ENCODE measurements around the gene NT5C3A. TPM values are rescaled to one million over a fixed set of nuclear protein-coding genes. Genes with fewer than 3 reads are reported as not detected.
"Not testable (repeated sequence)": the region's sequence is repeated elsewhere in the genome, so short reads cannot be mapped to it uniquely, and the experiment has no call there.

The NT5C3A gene
- total RNA-seq, 1 experiment from 2014 or later = 30.6 TPM

GRCh38 chr7:32979902-32980301 lies 82.7 kb downstream of the NT5C3A start:
- not testable (repeated sequence) for DNase-seq (ENCODE audit: low spot score)

DNA sequence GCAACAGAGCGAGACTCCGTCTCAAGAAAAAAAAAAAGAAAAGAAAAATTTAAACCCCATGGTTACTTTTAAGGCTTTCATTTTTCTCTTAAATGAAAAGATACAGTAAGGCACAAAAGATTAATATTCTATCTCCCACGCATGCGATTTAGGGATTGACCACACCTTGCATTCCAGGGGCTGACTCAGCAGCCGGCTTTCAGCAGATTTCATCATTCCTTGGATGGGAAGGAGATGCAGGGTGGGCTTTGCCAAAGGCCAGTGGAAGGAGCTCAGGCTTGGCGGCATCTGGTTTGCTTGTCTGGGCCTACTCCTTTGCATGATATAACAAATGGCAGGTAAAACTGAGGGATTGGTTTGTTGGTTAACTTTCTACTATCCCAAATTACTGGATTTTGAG lies 83.3 kb downstream of the NT5C3A start:
- DNase-seq (ENCODE audit: low spot score) = not testable (repeated sequence)

DNA sequence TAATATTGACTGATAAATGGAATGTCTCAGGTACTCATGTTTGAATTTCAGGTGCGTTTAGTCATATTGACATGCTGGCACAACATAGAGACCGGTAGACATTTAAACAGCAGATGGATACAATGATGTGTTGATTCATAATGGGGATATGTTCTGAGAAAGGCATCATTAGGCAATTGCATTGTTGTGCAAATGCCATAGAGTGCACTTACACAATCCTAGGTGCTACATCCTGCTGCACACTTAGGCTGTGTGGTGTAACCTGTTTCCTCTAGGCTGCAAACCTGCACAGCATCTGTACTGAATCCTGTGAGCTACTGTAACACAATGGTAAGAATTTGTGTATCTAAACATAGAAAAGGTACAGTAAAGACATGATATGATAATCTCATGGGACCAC lies 85.4 kb downstream of the NT5C3A start:
- DNase-seq (ENCODE audit: low spot score) = not testable (repeated sequence)

DNA sequence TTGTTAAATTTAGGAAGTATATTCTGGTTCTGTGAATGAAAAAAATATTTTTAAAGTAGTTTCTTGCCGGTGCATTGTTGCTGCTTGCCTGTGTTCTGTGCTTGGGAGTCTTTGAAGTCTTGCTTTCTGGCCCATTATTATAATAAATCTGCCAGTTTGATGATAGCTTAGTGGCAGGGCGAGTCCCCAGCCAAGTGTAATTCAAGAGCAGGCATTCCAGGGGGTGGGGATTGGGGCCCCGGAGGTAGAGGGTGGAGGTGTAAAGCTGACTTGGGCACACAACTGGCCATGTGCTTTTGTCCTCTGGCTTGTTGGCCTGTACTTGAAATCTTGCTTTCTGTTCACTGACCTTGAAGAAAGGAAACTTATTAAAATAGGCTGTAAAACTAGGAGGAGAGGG lies 90.6 kb downstream of the NT5C3A start:
- not testable (repeated sequence) for DNase-seq (ENCODE audit: low spot score)

- not testable (repeated sequence) for DNase-seq (ENCODE audit: low spot score)
Measured at GRCh38 chr7:32967268-32967582, 95.4 kb downstream of the NT5C3A start.

DNA sequence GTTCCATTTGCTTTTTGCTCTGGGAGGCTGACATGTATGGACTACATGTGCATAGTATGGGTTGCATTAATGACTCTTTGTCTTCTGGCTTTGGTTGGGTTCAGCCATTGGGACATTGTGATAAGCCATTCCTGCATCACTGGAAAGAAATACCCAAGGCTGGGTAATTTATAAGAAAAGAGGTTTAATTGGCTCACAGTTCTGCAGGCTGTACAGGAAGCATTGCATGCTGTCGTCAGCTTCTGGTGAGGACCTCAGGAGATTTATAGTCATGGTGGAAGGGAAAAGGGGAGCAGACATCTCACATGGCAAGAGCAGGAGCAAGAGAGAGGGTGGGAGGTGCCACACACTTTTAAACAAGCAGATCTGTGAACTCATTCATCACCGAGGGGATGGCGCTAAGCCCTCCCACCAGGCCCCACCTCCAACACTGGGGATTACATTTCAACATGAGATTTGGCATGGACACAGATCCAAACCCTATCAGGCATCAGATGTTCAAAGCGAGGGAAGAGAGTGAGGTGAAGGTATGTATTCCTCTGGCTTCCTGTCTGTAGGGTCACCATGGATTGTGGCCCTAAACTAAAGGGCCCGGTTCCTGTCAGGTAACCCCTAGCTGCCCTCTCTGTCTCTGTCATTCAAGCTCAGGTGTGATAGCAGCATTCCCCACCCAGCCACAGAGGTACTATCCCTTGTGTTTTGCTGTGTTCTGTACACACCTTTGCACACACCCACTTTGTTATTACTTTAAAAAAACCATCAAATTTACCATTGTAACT lies 95.9 kb downstream of the NT5C3A start:
- DNase-seq (ENCODE audit: low spot score) = not testable (repeated sequence)

DNA sequence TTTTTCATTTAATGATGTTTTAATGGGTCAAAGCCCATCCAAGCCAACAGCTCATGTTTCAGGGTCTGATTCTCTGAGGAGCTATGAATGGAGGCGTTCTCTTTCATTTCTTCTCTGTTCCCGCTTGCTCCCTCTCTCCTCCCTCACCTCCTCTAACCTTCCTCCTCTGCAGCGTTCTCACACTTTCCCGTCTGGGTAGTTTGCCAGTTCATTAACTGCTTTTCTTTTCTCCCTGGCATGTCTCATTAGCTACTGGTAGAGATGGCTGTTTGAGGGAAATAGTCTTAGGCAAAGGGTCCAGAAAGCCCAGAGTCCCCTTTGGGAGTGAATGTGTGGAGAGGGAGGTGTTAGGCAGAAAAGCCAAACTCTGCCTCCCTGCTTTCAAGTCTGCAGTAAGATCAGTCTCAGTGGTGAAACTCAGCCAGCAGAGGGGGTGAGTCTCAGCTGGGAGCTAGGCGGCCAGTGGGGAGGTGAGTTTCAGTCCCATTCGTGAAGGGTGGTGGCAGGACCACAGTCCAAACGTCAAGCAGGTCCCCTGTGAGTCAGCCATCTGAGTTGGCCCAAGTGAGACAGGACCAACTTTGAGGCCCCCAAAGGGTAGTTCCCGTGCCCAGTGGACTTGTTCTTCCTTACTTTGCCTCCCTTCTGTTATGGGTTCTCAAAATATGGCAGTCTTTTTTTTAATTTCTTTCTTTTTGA lies 98.0 kb downstream of the NT5C3A start:
- DNase-seq (ENCODE audit: low spot score) = peak; percentile 25

Small RNA genes within 50 kb of the gene (small RNA-seq; reads per million reads assigned to genes)
- gene RN7SL505P = not detected
- gene RNU6-388P = not detected
- 0.29 reads per million for gene RPS29P14

Other genes starting within 250 kb of the NT5C3A start
- 29.1 and 36.1 TPM in 2 replicates for gene KBTBD2, start 171.0 kb downstream of the NT5C3A start, total RNA-seq (2014; rRNA removed; shearing (Covaris generic))
- 63.5 and 77.2 TPM in 2 replicates for gene FKBP9, start 105.3 kb downstream of the NT5C3A start, total RNA-seq (2014; rRNA removed; shearing (Covaris generic))
- 12.0 and 12.6 TPM in 2 replicates for gene RP9, start 46.6 kb upstream of the NT5C3A start, total RNA-seq (2014; rRNA removed; shearing (Covaris generic))
- 0.57 and 3.8 TPM in 2 replicates for gene BBS9, start 66.8 kb upstream of the NT5C3A start, total RNA-seq (2014; rRNA removed; shearing (Covaris generic))

Data from HT-29 (cell line).